Tibial nerve (tissue), 4 donors: Measurements from ENCODE around the gene EFCAB11.

Experiments used
- CTCF ChIP-seq, 5 experiments: fragments of 200-600 bp in 3 of 5; fragments of 450-650 bp in 2 of 5; sonication (generic) in 3 of 5; IDR thresholded peaks; one replicate each; pipeline ENCODE4 v1.5.1; 2016 to 2019; ENCODE audit warnings: antibody characterized with exemption in 5 of 5, mild to moderate bottlenecking in 3 of 5, moderate library complexity in 2 of 5
- EP300 ChIP-seq, 2 donors: sonication (generic); formaldehyde crosslinking; IDR thresholded peaks; one replicate each; pipeline ENCODE4 v1.6.1; 2017; ENCODE audit warnings: antibody characterized with exemption in 2 of 2, mild to moderate bottlenecking in 1 of 2
- POLR2A ChIP-seq, 2 donors: fragments of 450-650 bp; IDR thresholded peaks; one replicate each; pipeline ENCODE4 v1.6.1; 2017; ENCODE audit warnings: antibody characterized with exemption in 2 of 2, mild to moderate bottlenecking in 2 of 2, moderate library complexity in 2 of 2

GRCh38 chr14:89915114-89915878 is 39.2 kb downstream of the EFCAB11 start:
- TF ChIP-seq CTCF (IDR thresholded peaks at IDR 0.05): peak; percentile 84 to 95 (median 87)
- TF ChIP-seq POLR2A (IDR thresholded peaks at IDR 0.05): no peak
- no peak for TF ChIP-seq EP300 (IDR thresholded peaks at IDR 0.05)
